B cell (primary cell): ENCODE results near the gene TMEM97. TPM values are rescaled to one million over a fixed set of nuclear protein-coding genes. Genes with fewer than 3 reads are reported as not detected.

Source experiments
- ATAC-seq: fragments of 200-7000 bp; cut with Tn5 transposase; one replicate; pipeline ENCODE4 v1.10.0; 2021; ENCODE audit warnings: low read depth, mild to moderate bottlenecking, moderate number of reproducible peaks, moderate library complexity
- CTCF ChIA-PET: fragments of 350-600 bp; sonication (Branson Sonifier 250); formaldehyde crosslinking; loops from one replicate; lab custom pipeline; 2021; ENCODE audit warnings: antibody characterized with exemption, inconsistent platforms; lab: Charles Lee
- POLR2A ChIA-PET: fragments of 350-600 bp; sonication (Branson Sonifier 250); formaldehyde crosslinking; loops from one replicate; lab custom pipeline; 2021; ENCODE audit warnings: antibody characterized with exemption; lab: Charles Lee
- DNase-seq: peaks from one replicate; pipeline ENCODE4 v3.0.0; 2013
- H2AFZ ChIP-seq: 2 replicates; pipeline ENCODE4 v1.6.1; 2012; ENCODE audit warnings: mild to moderate bottlenecking, low read depth, low read length; ENCODE audit not compliant: insufficient read depth, poor library complexity, severe bottlenecking
- H3K27ac ChIP-seq, 2 donors: 1 replicate in 1 of 2; 2 replicates in 1 of 2; pipeline ENCODE4 v1.5.1; 2012 to 2013; ENCODE audit warnings: low read length in 2 of 2, mild to moderate bottlenecking in 2 of 2, moderate library complexity in 1 of 2
- H3K27me3 ChIP-seq, 4 experiments: fragments of 200-600 bp in 1 of 4; sonication (generic) in 1 of 4; replicated peaks in 1 of 4; 1 replicate in 2 of 4; 2 replicates in 2 of 4; pipeline versions ENCODE4 v1.6.1 to v1.7.0; 2013 to 2016; ENCODE audit warnings: low read length in 3 of 4, mild to moderate bottlenecking in 2 of 4, mixed read lengths in 1 of 4, moderate library complexity in 1 of 4; ENCODE audit not compliant: insufficient read depth in 4 of 4, control insufficient read depth in 3 of 4; ENCODE audit errors: control extremely low read depth in 1 of 4
- H3K36me3 ChIP-seq, 2 experiments: replicated peaks in 1 of 2; 1 replicate in 1 of 2; 2 replicates in 1 of 2; pipeline versions ENCODE4 v1.6.1 to v1.7.1; 2013; ENCODE audit warnings: low read length in 1 of 2; ENCODE audit not compliant: insufficient read depth in 2 of 2, control insufficient read depth in 1 of 2; ENCODE audit errors: control extremely low read depth in 1 of 2, extremely low read depth in 1 of 2
- H3K4me1 ChIP-seq, 2 donors: fragments of 200-600 bp in 1 of 2; sonication (generic) in 1 of 2; 1 replicate in 1 of 2; 2 replicates in 1 of 2; pipeline versions ENCODE4 v1.5.1 to v1.6.1; 2013 to 2017; ENCODE audit warnings: low read length in 2 of 2; ENCODE audit not compliant: control insufficient read depth in 2 of 2, insufficient read depth in 2 of 2
- H3K4me2 ChIP-seq: replicated peaks from 2 replicates; pipeline ENCODE3; 2012; ENCODE audit warnings: mild to moderate bottlenecking, low read depth, low read length; ENCODE audit not compliant: poor library complexity, severe bottlenecking
- H3K4me3 ChIP-seq, 5 experiments: fragments of 200-600 bp in 1 of 5; sonication (generic) in 1 of 5; 1 replicate in 3 of 5; 2 replicates in 2 of 5; pipeline versions ENCODE4 v1.5.1 to v1.7.0; 2011 to 2016; ENCODE audit warnings: low read length in 4 of 5, mild to moderate bottlenecking in 4 of 5, low read depth in 2 of 5, control low read depth in 1 of 5, moderate library complexity in 1 of 5; ENCODE audit not compliant: insufficient read depth in 1 of 5; ENCODE audit errors: control extremely low read depth in 1 of 5, extremely low read depth in 1 of 5
- H3K79me2 ChIP-seq: fragments of 200-600 bp; sonication (generic); one replicate; pipeline ENCODE4 v1.6.0; 2016; ENCODE audit warnings: low read length; ENCODE audit not compliant: control insufficient read depth, insufficient read depth
- H3K9ac ChIP-seq: fragments of 200-600 bp; sonication (generic); 2 replicates; pipeline ENCODE4 v1.6.1; 2017; ENCODE audit warnings: mild to moderate bottlenecking, low read length, moderate library complexity
- H3K9me3 ChIP-seq, 3 donors: one replicate each; pipeline versions ENCODE4 v1.6.1 to v1.7.1; 2013; ENCODE audit warnings: low read length in 2 of 3; ENCODE audit not compliant: control insufficient read depth in 2 of 3, insufficient read depth in 1 of 3; ENCODE audit errors: control extremely low read depth in 1 of 3
- H4K20me1 ChIP-seq: 2 replicates; pipeline ENCODE4 v1.6.0; 2012; ENCODE audit warnings: mild to moderate bottlenecking, low read length; ENCODE audit not compliant: insufficient read depth, control insufficient read depth, poor library complexity, severe bottlenecking
- H3K27ac Mint-ChIP-seq: one replicate; pipeline ENCODE4 v1.8.0; 2021; ENCODE audit warnings: mixed read lengths
- H3K27me3 Mint-ChIP-seq: one replicate; pipeline ENCODE4 v1.8.0; 2021; ENCODE audit warnings: mixed read lengths
- H3K4me1 Mint-ChIP-seq: one replicate; pipeline ENCODE4 v1.8.0; 2021; ENCODE audit warnings: mixed read lengths
- H3K4me3 Mint-ChIP-seq: one replicate; pipeline ENCODE4 v1.8.0; 2021; ENCODE audit warnings: mixed read lengths
- H3K9me3 Mint-ChIP-seq: one replicate; pipeline ENCODE4 v1.8.0; 2022; ENCODE audit warnings: mixed read lengths; ENCODE audit not compliant: insufficient read depth
- EZH2 ChIP-seq: IDR thresholded peaks from 2 replicates; pipeline ENCODE4 v1.6.1; 2012; ENCODE audit warnings: borderline replicate concordance, low read depth, mild to moderate bottlenecking, moderate library complexity, low read length; ENCODE audit not compliant: insufficient read depth, poor library complexity, severe bottlenecking
- WGBS: methylation state at CpG from one replicate; pipeline ENCODE4 v1.1.5; 2013; ENCODE audit warnings: missing lambda C conversion rate; ENCODE audit not compliant: insufficient coverage; 5-methylcytosine and 5-hydroxymethylcytosine counted together
- intact Hi-C: fragments of 100-400 bp; cut with micrococcal nuclease; formaldehyde crosslinking; loops from one replicate; pipeline ENCODE4 v1.10.0; 2022
- polyA plus RNA-seq: library from polyadenylated mRNA; depleted of rRNA; stranded (reverse); fragments of >200 nt; gene quantifications from 2 replicates; pipeline ENCODE4 v1.2.3, GENCODE V29; 2012
- total RNA-seq, 2 donors: library from RNA; stranded (reverse); fragments of 120-200 nt in 1 of 2; gene quantifications; 1 replicate in 1 of 2; 2 replicates in 1 of 2; pipeline versions ENCODE4 v1.2.3 to v1.2.4, GENCODE V29; 2013 to 2022
- TF ChIP-seq, protein P1 (sequence below): fragments of 200-600 bp; IDR thresholded peaks from one replicate; pipeline ENCODE4 v1.8.0; 2022; ENCODE audit warnings: antibody characterized with exemption, mild to moderate bottlenecking

The TMEM97 gene
- total and polyA plus RNA-seq, 2 donors (not counting 1 experiment from before 2014, with no cell fraction given), result 1.6 to 6.4 TPM

DNA sequence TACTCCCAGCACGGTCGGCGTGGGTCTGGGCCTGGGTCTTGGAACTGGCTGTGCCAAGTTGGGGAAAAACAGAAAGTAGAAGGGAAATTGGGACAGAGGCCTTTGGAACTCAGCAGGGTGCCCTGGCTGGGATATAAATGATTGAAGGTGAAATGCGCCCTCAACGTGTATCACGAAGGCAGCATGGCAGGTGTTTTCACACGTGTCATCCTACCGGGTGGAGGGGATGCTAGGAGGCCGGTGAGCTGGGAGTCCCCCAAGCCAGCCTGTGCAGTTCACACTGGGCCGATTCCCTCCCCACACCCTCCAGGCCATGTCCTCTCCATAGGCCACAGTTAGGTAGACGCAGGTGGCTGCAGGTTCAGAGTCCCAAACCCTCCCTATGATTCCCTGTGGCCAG is 22.5 kb downstream of the TMEM97 start:
- no peaks in the 10 kb centered on the region for H3K9me3 Mint-ChIP-seq
- Histone ChIP-seq H3K27ac (no peak overlapping the region), H4K20me1 (peaks cover 14% of the 10 kb centered on the region), H3K9me3 (no peaks in the 10 kb centered on the region), H3K36me3 (peaks cover 0 to 59% of the 10 kb centered on the region in 2 experiments), H3K27me3 (no peaks in the 10 kb centered on the region), H3K4me3 (no peak overlapping the region), H3K9ac (no peak overlapping the region), H3K4me1 (peaks cover 3 to 5% of the 10 kb centered on the region in 2 donors), H2AFZ (no peak overlapping the region), H3K4me2 (no peak overlapping the region), H3K79me2 (peaks cover 41% of the 10 kb centered on the region)
- ATAC-seq (no peak), DNase-seq (no peak)
- H3K4me3 Mint-ChIP-seq, result no peak overlapping the region
- H3K4me1 Mint-ChIP-seq, result peaks cover 10% of the 10 kb centered on the region
- no peak overlapping the region for H3K27ac Mint-ChIP-seq
- 100% methylated on average over 11 of the region's 11 CpGs for WGBS
- intact Hi-C loops, result no loop called here
- ChIA-PET POLR2A (interaction anchor here (0.7 kb wide), 1 partner anchor 16 kb away, joined by 3 read pairs; the partner anchor contains the start of gene POLDIP2), CTCF (no interaction called here)
- no peak for TF ChIP-seq EZH2
- TF ChIP-seq, protein P1, sequence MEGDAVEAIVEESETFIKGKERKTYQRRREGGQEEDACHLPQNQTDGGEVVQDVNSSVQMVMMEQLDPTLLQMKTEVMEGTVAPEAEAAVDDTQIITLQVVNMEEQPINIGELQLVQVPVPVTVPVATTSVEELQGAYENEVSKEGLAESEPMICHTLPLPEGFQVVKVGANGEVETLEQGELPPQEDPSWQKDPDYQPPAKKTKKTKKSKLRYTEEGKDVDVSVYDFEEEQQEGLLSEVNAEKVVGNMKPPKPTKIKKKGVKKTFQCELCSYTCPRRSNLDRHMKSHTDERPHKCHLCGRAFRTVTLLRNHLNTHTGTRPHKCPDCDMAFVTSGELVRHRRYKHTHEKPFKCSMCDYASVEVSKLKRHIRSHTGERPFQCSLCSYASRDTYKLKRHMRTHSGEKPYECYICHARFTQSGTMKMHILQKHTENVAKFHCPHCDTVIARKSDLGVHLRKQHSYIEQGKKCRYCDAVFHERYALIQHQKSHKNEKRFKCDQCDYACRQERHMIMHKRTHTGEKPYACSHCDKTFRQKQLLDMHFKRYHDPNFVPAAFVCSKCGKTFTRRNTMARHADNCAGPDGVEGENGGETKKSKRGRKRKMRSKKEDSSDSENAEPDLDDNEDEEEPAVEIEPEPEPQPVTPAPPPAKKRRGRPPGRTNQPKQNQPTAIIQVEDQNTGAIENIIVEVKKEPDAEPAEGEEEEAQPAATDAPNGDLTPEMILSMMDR, result no peak
- H3K27me3 Mint-ChIP-seq, result no peaks in the 10 kb centered on the region

DNA sequence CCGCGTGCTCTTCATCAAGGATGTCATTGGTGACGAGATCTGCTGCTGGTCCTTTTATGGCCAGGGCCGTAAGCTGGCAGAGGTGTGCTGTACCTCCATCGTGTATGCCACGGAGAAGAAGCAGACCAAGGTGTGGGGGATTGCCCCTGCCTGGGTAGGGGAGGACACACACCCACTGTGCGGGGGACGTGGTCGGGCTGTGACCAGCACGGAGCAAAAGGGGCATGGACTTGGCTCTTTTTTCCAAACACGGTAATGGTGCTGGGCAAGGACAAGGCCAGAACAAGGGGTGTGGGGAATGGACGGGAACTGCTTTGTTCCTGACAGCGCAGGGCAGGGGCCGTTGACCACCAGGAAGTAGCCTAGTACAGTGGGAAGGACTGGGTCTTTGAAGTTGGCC is 23.3 kb downstream of the TMEM97 start:
- Mint-ChIP-seq H3K9me3 (no peaks in the 10 kb centered on the region), H3K27me3 (no peaks in the 10 kb centered on the region), H3K4me3 (no peak overlapping the region), H3K4me1 (peaks cover 2% of the 10 kb centered on the region), H3K27ac (no peak overlapping the region)
- H3K27ac ChIP-seq, result no peak overlapping the region
- no peaks in the 10 kb centered on the region for H3K9me3 ChIP-seq
- H4K20me1 ChIP-seq, result peaks cover 10% of the 10 kb centered on the region
- no peak overlapping the region for H3K4me3 ChIP-seq
- no peak for TF ChIP-seq EZH2
- TF ChIP-seq, protein P1, result no peak
- no peak overlapping the region for H2AFZ ChIP-seq
- H3K79me2 ChIP-seq, result peaks cover 33% of the 10 kb centered on the region
- ATAC-seq, result no peak
- DNase-seq, result no peak
- H3K4me1 ChIP-seq, result no peaks in the 10 kb centered on the region
- 98% methylated on average over 14 of the region's 14 CpGs for WGBS
- H3K36me3 ChIP-seq, result peaks cover 0 to 67% of the 10 kb centered on the region in 2 experiments
- ChIA-PET CTCF (no interaction called here), POLR2A (interaction anchor here (0.7 kb wide), 1 partner anchor 15 kb away, joined by 3 read pairs; the partner anchor contains the start of gene POLDIP2)
- intact Hi-C loops, result no loop called here
- H3K27me3 ChIP-seq, result no peaks in the 10 kb centered on the region
- no peak overlapping the region for H3K9ac ChIP-seq
- H3K4me2 ChIP-seq, result no peak overlapping the region
